HT1080 (cell line): ENCODE data around the gene CAPZB. TPM values are rescaled to one million over a fixed set of nuclear protein-coding genes. Genes with fewer than 3 reads are reported as not detected.
"Not testable (repeated sequence)": the region's sequence is repeated elsewhere in the genome, so short reads cannot be mapped to it uniquely, and the experiment has no call there.

Source experiments
- DNase-seq: peaks from one replicate; pipeline ENCODE4 v3.0.0-alpha.2; 2015; ENCODE audit warnings: low read depth
- polyA plus RNA-seq, 2 experiments: library from polyadenylated mRNA; depleted of rRNA; stranded (reverse); fragments of >200 nt; gene quantifications; 2 replicates each; pipeline ENCODE4 v1.2.3, GENCODE V29; 2015
- total RNA-seq: library from RNA; depleted of rRNA; stranded (reverse); fragments of >200 nt; shearing (Covaris generic); gene quantifications from 2 replicates; pipeline ENCODE4 v1.2.3, GENCODE V29; 2014; rRNA removed

CAPZB gene
- 97.1 and 166 TPM in 2 replicates for total RNA-seq
- 314 and 372 TPM in 2 replicates for polyA plus RNA-seq (2015; cell fraction: cytosol; rRNA removed)
- polyA plus RNA-seq (2015; cell fraction: nucleus; rRNA removed), result 185 and 222 TPM in 2 replicates

- peak; percentile 67 for DNase-seq
These were observed at the start of gene CAPZB for GRCh38 chr1:19485362-19486187. Gene CAPZB, minus strand, starts transcription at chr1:19485539. Its CDS starts 101 bp downstream, at chr1:19485438.

- DNase-seq, result no peak
These were observed 48.9 kb upstream of the CAPZB start for GRCh38 chr1:19534281-19534680.

- peak; percentile 48 for DNase-seq
These were observed 48.3 kb upstream of the CAPZB start for GRCh38 chr1:19533626-19534025.

GRCh38 chr1:19532519-19532918 is 47.2 kb upstream of the CAPZB start:
- DNase-seq, result no peak

GRCh38 chr1:19529664-19530063 is 44.3 kb upstream of the CAPZB start:
- no peak for DNase-seq

GRCh38 chr1:19528438-19528837 is 43.1 kb upstream of the CAPZB start:
- DNase-seq, result no peak

- peak; percentile 10 for DNase-seq
These were observed 40.5 kb upstream of the CAPZB start for GRCh38 chr1:19525607-19526545.

- DNase-seq, result no peak
These were observed 39.5 kb upstream of the CAPZB start for GRCh38 chr1:19524791-19525190.

- not testable (repeated sequence) for DNase-seq
These were observed 37.2 kb upstream of the CAPZB start for GRCh38 chr1:19522570-19522969.

- no peak for DNase-seq
These were observed 36.1 kb upstream of the CAPZB start for GRCh38 chr1:19521411-19521810.

GRCh38 chr1:19517017-19517416 is 31.7 kb upstream of the CAPZB start:
- no peak for DNase-seq

GRCh38 chr1:19515201-19515600 is 29.9 kb upstream of the CAPZB start:
- DNase-seq, result no peak

- no peak for DNase-seq
These were observed 29.1 kb upstream of the CAPZB start for GRCh38 chr1:19514391-19514831.

- DNase-seq, result no peak
These were observed 27.2 kb upstream of the CAPZB start for GRCh38 chr1:19512545-19512944.

GRCh38 chr1:19511116-19511515 is 25.8 kb upstream of the CAPZB start:
- no peak for DNase-seq

GRCh38 chr1:19509647-19510046 is 24.3 kb upstream of the CAPZB start:
- not testable (repeated sequence) for DNase-seq

GRCh38 chr1:19507516-19507915 is 22.2 kb upstream of the CAPZB start:
- no peak for DNase-seq

GRCh38 chr1:19505693-19506457 is 20.5 kb upstream of the CAPZB start:
- no peak for DNase-seq

GRCh38 chr1:19504796-19505692 is 19.7 kb upstream of the CAPZB start:
- DNase-seq, result peak; percentile 49

GRCh38 chr1:19502284-19502683 is 16.9 kb upstream of the CAPZB start:
- not testable (repeated sequence) for DNase-seq
